Adrenal gland (tissue), 5 donors: ENCODE results near the gene COL15A1.

ENCODE experiments used
- CTCF ChIP-seq, 6 experiments: fragments of 450-650 bp in 4 of 6; fragments of 200-600 bp in 2 of 6; sonication (generic) in 1 of 6; IDR thresholded peaks; 1 replicate in 5 of 6; 2 replicates in 1 of 6; pipeline versions ENCODE4 v1.5.1 to v1.8.0; 2016 to 2021; ENCODE audit warnings: antibody characterized with exemption in 6 of 6, mild to moderate bottlenecking in 2 of 6, moderate library complexity in 1 of 6
- POLR2A ChIP-seq, 2 donors: fragments of 450-650 bp; IDR thresholded peaks; one replicate each; pipeline ENCODE4 v1.6.1; 2017; ENCODE audit warnings: antibody characterized with exemption in 2 of 2, mild to moderate bottlenecking in 2 of 2, moderate library complexity in 1 of 2
- donor health status: DM: no; HTN: no; CAD: no.

- TF ChIP-seq CTCF (IDR thresholded peaks at IDR 0.05) (peak in 5 of 6 experiments; percentile 13 to 55 (median 45)), POLR2A (IDR thresholded peaks at IDR 0.05) (no peak)
These were observed 69.3 kb downstream of the COL15A1 start for GRCh38 chr9:99012957-99013512.
